ENCODE data around the gene CREB5. TPM values are rescaled to one million over a fixed set of nuclear protein-coding genes. Genes with fewer than 3 reads are reported as not detected.

The CREB5 gene
- total RNA-seq, 1 experiment from 2014 or later, result 19.2 TPM

GRCh38 chr7:28874001-28874400 lies 461.7 kb downstream of the CREB5 start:
- Mint-ChIP-seq H3K27ac (ENCODE audit: unreplicated experiment) (no peak overlapping the region), H3K9me3 (ENCODE audit: low read depth, unreplicated experiment) (no peaks in the 10 kb centered on the region), H3K4me3 (ENCODE audit: low read depth, unreplicated experiment) (no peak overlapping the region), H3K4me1 (ENCODE audit: low read depth, unreplicated experiment) (no peaks in the 10 kb centered on the region), H3K36me3 (ENCODE audit: insufficient read depth, unreplicated experiment) (no peaks in the 10 kb centered on the region), H3K27me3 (ENCODE audit: unreplicated experiment) (no peaks in the 10 kb centered on the region)
- no peak for TF ChIP-seq CTCF (IDR thresholded peaks at IDR 0.05; ENCODE audit: unreplicated experiment)
- CTCF ChIA-PET, result no interaction called here
- BruUV-seq (replicated peaks), result no TSS peak
- intact Hi-C loops (cut with micrococcal nuclease; ENCODE audit: unreplicated experiment), result no loop called here
- DNase-seq, result no peak

Other genes starting within 250 kb of the CREB5 start
- gene JAZF1, start 231.7 kb upstream of the CREB5 start, total RNA-seq (2022), result 8.6 and 10.7 TPM in 2 replicates

Measured in Calu3 (cell line).